ENCODE data around the gene ZNF69. TPM values are rescaled to one million over a fixed set of nuclear protein-coding genes. Genes with fewer than 3 reads are reported as not detected.
"Not testable (repeated sequence)": the region's sequence is repeated elsewhere in the genome, so short reads cannot be mapped to it uniquely, and the experiment has no call there.

ZNF69 gene
- total and polyA plus RNA-seq, 5 donors from 2014 or later, result 0.86 to 2.6 (median 2.0) TPM

- H3K4me3 ChIP-seq (ENCODE audit: low read depth, low read length), result no peak overlapping the region
- peaks cover 28 to 50% of the 10 kb centered on the region in 2 experiments for H3K9me3 ChIP-seq (ENCODE audit: control insufficient read depth in 2 of 2, low read length in 2 of 2)
- H3K9me3 Mint-ChIP-seq, result peaks cover 0 to 39% (median 3%) of the 10 kb centered on the region in 7 donors
- no peaks in the 10 kb centered on the region for H3K27me3 Mint-ChIP-seq
- H3K27ac ChIP-seq (ENCODE audit: insufficient read depth, low read length, poor library complexity, severe bottlenecking), result no peak overlapping the region
- ATAC-seq (ENCODE audit: low read depth in 2 of 2), result no peak
- H3K27ac Mint-ChIP-seq, result peak overlapping the region in 1 of 3 donors; percentile 58
- peaks cover 4 to 46% (median 27%) of the 10 kb centered on the region in 4 donors for H3K4me1 Mint-ChIP-seq
- peaks cover 21% of the 10 kb centered on the region for H3K36me3 ChIP-seq (ENCODE audit: control insufficient read depth, insufficient read depth, low read length)
- DNase-seq, result no peak
- H3K4me1 ChIP-seq (ENCODE audit: control insufficient read depth, insufficient read depth, low read length, poor library complexity, severe bottlenecking), result peaks cover 5% of the 10 kb centered on the region
- no peaks in the 10 kb centered on the region for H3K27me3 ChIP-seq (ENCODE audit: control insufficient read depth, insufficient read depth, low read length)
- H3K4me3 Mint-ChIP-seq, result peak overlapping the region in 2 of 4 donors; percentile 57 to 73
- peaks cover 51% of the 10 kb centered on the region for H3K36me3 Mint-ChIP-seq
Measured at GRCh38 chr19:11931051-11931450, 43.5 kb downstream of the ZNF69 start.

GRCh38 chr19:11931513-11931912 is 43.9 kb downstream of the ZNF69 start:
- Histone ChIP-seq H3K9me3 (ENCODE audit: control insufficient read depth in 2 of 2, low read length in 2 of 2) (peaks cover 28 to 50% of the 10 kb centered on the region in 2 experiments), H3K4me1 (ENCODE audit: control insufficient read depth, insufficient read depth, low read length, poor library complexity, severe bottlenecking) (peaks cover 2% of the 10 kb centered on the region), H3K36me3 (ENCODE audit: control insufficient read depth, insufficient read depth, low read length) (peaks cover 21% of the 10 kb centered on the region), H3K4me3 (ENCODE audit: low read depth, low read length) (no peak overlapping the region), H3K27me3 (ENCODE audit: control insufficient read depth, insufficient read depth, low read length) (no peaks in the 10 kb centered on the region), H3K27ac (ENCODE audit: insufficient read depth, low read length, poor library complexity, severe bottlenecking) (no peak overlapping the region)
- peaks cover 4 to 42% (median 24%) of the 10 kb centered on the region in 4 donors for H3K4me1 Mint-ChIP-seq
- peak overlapping the region in 1 of 3 donors; percentile 58 for H3K27ac Mint-ChIP-seq
- peaks cover 55% of the 10 kb centered on the region for H3K36me3 Mint-ChIP-seq
- no peaks in the 10 kb centered on the region for H3K27me3 Mint-ChIP-seq
- no peak for ATAC-seq (ENCODE audit: low read depth in 2 of 2)
- DNase-seq, result no peak
- H3K9me3 Mint-ChIP-seq, result peaks cover 0 to 42% (median 6%) of the 10 kb centered on the region in 7 donors
- peak overlapping the region in 1 of 4 donors; percentile 57 for H3K4me3 Mint-ChIP-seq

DNA sequence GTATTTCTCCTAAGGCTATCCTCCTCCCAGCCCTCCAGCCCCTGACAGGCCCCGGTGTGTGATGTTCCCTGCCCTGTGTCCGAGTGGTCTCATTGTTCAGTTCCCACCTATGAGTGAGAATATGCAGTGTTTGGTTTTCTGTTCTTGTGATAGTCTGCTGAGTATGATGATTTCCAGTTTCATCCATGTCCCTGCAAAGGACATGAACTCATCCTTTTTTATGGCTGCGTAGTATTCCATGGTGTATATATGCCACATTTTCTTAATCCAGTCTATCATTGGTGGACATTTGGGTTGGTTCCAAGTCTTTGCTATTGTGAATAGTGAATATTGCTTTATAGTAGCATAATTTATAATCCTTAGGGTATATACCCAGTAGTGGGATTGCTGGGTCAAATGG is 48.2 kb downstream of the ZNF69 start:
- H3K27me3 ChIP-seq (ENCODE audit: control insufficient read depth, insufficient read depth, low read length); DNase-seq; H3K27ac ChIP-seq (ENCODE audit: insufficient read depth, low read length, poor library complexity, severe bottlenecking); H3K27me3 Mint-ChIP-seq; ATAC-seq (ENCODE audit: low read depth in 2 of 2); H3K4me3 ChIP-seq (ENCODE audit: low read depth, low read length); H3K4me1 ChIP-seq (ENCODE audit: control insufficient read depth, insufficient read depth, low read length, poor library complexity, severe bottlenecking): not testable (repeated sequence)
- H3K27ac Mint-ChIP-seq, result peak overlapping the region in 1 of 3 donors; percentile 43
- H3K4me3 Mint-ChIP-seq, result peak overlapping the region in 1 of 4 donors; percentile 80
- peaks cover 32 to 45% of the 10 kb centered on the region in 2 experiments for H3K9me3 ChIP-seq (ENCODE audit: control insufficient read depth in 2 of 2, low read length in 2 of 2)
- peaks cover 0 to 76% (median 14%) of the 10 kb centered on the region in 7 donors for H3K9me3 Mint-ChIP-seq
- H3K36me3 ChIP-seq (ENCODE audit: control insufficient read depth, insufficient read depth, low read length), result peaks cover 17% of the 10 kb centered on the region
- H3K36me3 Mint-ChIP-seq, result peaks cover 61% of the 10 kb centered on the region
- H3K4me1 Mint-ChIP-seq, result peaks cover 0 to 15% (median 7%) of the 10 kb centered on the region in 4 donors

GRCh38 chr19:11938383-11938782 is 50.8 kb downstream of the ZNF69 start:
- H3K4me1 Mint-ChIP-seq; ATAC-seq (ENCODE audit: low read depth in 2 of 2); H3K27ac ChIP-seq (ENCODE audit: insufficient read depth, low read length, poor library complexity, severe bottlenecking); DNase-seq; H3K27me3 Mint-ChIP-seq; H3K4me3 Mint-ChIP-seq; H3K27ac Mint-ChIP-seq; H3K4me1 ChIP-seq (ENCODE audit: control insufficient read depth, insufficient read depth, low read length, poor library complexity, severe bottlenecking); H3K27me3 ChIP-seq (ENCODE audit: control insufficient read depth, insufficient read depth, low read length); H3K4me3 ChIP-seq (ENCODE audit: low read depth, low read length): not testable (repeated sequence)
- Histone ChIP-seq H3K36me3 (ENCODE audit: control insufficient read depth, insufficient read depth, low read length) (peaks cover 24% of the 10 kb centered on the region), H3K9me3 (ENCODE audit: control insufficient read depth in 2 of 2, low read length in 2 of 2) (peaks cover 38 to 53% of the 10 kb centered on the region in 2 experiments)
- peaks cover 64% of the 10 kb centered on the region for H3K36me3 Mint-ChIP-seq
- peaks cover 0 to 82% (median 21%) of the 10 kb centered on the region in 7 donors for H3K9me3 Mint-ChIP-seq

GRCh38 chr19:11941361-11941887 is 53.8 kb downstream of the ZNF69 start:
- Histone ChIP-seq H3K9me3 (ENCODE audit: control insufficient read depth in 2 of 2, low read length in 2 of 2) (peaks cover 55 to 64% of the 10 kb centered on the region in 2 experiments), H3K36me3 (ENCODE audit: control insufficient read depth, insufficient read depth, low read length) (peaks cover 45% of the 10 kb centered on the region)
- not testable (repeated sequence) for H3K4me3 ChIP-seq (ENCODE audit: low read depth, low read length); ATAC-seq (ENCODE audit: low read depth in 2 of 2); H3K27ac ChIP-seq (ENCODE audit: insufficient read depth, low read length, poor library complexity, severe bottlenecking); H3K27me3 ChIP-seq (ENCODE audit: control insufficient read depth, insufficient read depth, low read length); H3K4me3 Mint-ChIP-seq; H3K4me1 Mint-ChIP-seq; H3K27ac Mint-ChIP-seq; H3K4me1 ChIP-seq (ENCODE audit: control insufficient read depth, insufficient read depth, low read length, poor library complexity, severe bottlenecking); H3K27me3 Mint-ChIP-seq; DNase-seq
- Mint-ChIP-seq H3K36me3 (peaks cover 63% of the 10 kb centered on the region), H3K9me3 (peaks cover 0 to 91% (median 27%) of the 10 kb centered on the region in 7 donors)

- no peak for DNase-seq
- Histone ChIP-seq H3K27ac (ENCODE audit: insufficient read depth, low read length, poor library complexity, severe bottlenecking) (no peak overlapping the region), H3K27me3 (ENCODE audit: control insufficient read depth, insufficient read depth, low read length) (no peaks in the 10 kb centered on the region), H3K36me3 (ENCODE audit: control insufficient read depth, insufficient read depth, low read length) (peaks cover 53% of the 10 kb centered on the region), H3K4me3 (ENCODE audit: low read depth, low read length) (no peak overlapping the region), H3K4me1 (ENCODE audit: control insufficient read depth, insufficient read depth, low read length, poor library complexity, severe bottlenecking) (no peaks in the 10 kb centered on the region), H3K9me3 (ENCODE audit: control insufficient read depth in 2 of 2, low read length in 2 of 2) (peaks cover 57 to 72% of the 10 kb centered on the region in 2 experiments)
- H3K36me3 Mint-ChIP-seq, result peaks cover 64% of the 10 kb centered on the region
- peaks cover 0 to 3% (median 1%) of the 10 kb centered on the region in 4 donors for H3K4me1 Mint-ChIP-seq
- ATAC-seq (ENCODE audit: low read depth in 2 of 2), result no peak
- H3K27ac Mint-ChIP-seq, result no peak overlapping the region
- H3K27me3 Mint-ChIP-seq, result no peaks in the 10 kb centered on the region
- no peak overlapping the region for H3K4me3 Mint-ChIP-seq
- H3K9me3 Mint-ChIP-seq, result peaks cover 0 to 90% (median 27%) of the 10 kb centered on the region in 7 donors
Measured at GRCh38 chr19:11942008-11942842, 54.6 kb downstream of the ZNF69 start.

- Mint-ChIP-seq H3K9me3 (peaks cover 0 to 90% (median 30%) of the 10 kb centered on the region in 7 donors), H3K27me3 (no peaks in the 10 kb centered on the region), H3K4me3 (no peak overlapping the region), H3K4me1 (peaks cover 0 to 3% (median 1%) of the 10 kb centered on the region in 4 donors), H3K27ac (no peak overlapping the region), H3K36me3 (peaks cover 66% of the 10 kb centered on the region)
- Histone ChIP-seq H3K27me3 (ENCODE audit: control insufficient read depth, insufficient read depth, low read length) (no peaks in the 10 kb centered on the region), H3K4me3 (ENCODE audit: low read depth, low read length) (no peak overlapping the region), H3K9me3 (ENCODE audit: control insufficient read depth in 2 of 2, low read length in 2 of 2) (peaks cover 62 to 77% of the 10 kb centered on the region in 2 experiments), H3K36me3 (ENCODE audit: control insufficient read depth, insufficient read depth, low read length) (peaks cover 59% of the 10 kb centered on the region), H3K27ac (ENCODE audit: insufficient read depth, low read length, poor library complexity, severe bottlenecking) (no peak overlapping the region), H3K4me1 (ENCODE audit: control insufficient read depth, insufficient read depth, low read length, poor library complexity, severe bottlenecking) (no peaks in the 10 kb centered on the region)
- ATAC-seq (ENCODE audit: low read depth in 2 of 2) (no peak), DNase-seq (no peak)
Measured at GRCh38 chr19:11942843-11943108, 55.2 kb downstream of the ZNF69 start.

All from CD4-positive, CD25-positive, alpha-beta regulatory T cell (primary cell).